Renal pelvis (tissue), 4 donors: ENCODE measurements around the gene BMF. TPM values are rescaled to one million over a fixed set of nuclear protein-coding genes. Genes with fewer than 3 reads are reported as not detected.

Experiments used
- DNase-seq: peaks from one replicate; pipeline ENCODE4 v3.0.0-alpha.2; 2013
- polyA plus RNA-seq, 3 donors: library from polyadenylated mRNA; unstranded; fragments of 120-200 nt; gene quantifications; one replicate each; pipeline ENCODE4 v1.2.1, GENCODE V29; 2013; ENCODE audit not compliant: insufficient read length in 3 of 3

BMF gene
- polyA plus RNA-seq, 3 donors = 41.3 to 49.9 (median 45.7) TPM

DNA sequence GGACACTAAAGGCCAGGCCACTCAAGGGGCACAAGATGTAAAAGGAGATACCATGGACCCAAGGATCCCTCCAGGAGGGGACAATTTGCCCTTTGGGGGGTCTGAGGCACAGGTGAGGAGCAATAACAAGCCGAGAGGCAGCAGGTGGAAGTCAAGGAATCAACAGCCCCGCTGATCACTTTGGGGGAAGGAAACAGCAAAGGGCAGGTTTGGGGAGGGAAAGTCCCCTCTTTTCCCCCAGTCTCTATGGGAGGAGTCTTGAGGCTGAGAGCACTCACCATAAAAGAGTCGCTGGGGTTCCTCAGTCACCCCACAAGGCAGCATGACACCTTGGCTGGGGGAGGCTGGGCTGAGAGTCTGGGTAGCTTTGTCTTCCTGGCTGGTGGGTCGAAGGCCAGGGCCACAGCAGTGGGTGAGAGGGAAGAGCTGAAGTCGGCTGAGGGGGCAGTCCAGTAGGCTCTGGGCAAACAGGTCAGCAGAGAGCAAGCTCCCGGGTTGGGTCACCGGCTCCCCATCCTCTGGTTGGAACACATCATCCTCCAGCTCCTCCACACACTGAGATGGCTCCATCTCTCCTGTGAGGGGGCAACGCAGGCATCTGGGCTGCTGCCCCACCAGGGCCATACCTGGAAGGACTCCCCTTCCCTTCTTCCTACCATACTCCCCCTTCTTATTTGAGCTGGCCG is 3.0 kb downstream of the BMF start:
- DNase-seq = no peak

DNA sequence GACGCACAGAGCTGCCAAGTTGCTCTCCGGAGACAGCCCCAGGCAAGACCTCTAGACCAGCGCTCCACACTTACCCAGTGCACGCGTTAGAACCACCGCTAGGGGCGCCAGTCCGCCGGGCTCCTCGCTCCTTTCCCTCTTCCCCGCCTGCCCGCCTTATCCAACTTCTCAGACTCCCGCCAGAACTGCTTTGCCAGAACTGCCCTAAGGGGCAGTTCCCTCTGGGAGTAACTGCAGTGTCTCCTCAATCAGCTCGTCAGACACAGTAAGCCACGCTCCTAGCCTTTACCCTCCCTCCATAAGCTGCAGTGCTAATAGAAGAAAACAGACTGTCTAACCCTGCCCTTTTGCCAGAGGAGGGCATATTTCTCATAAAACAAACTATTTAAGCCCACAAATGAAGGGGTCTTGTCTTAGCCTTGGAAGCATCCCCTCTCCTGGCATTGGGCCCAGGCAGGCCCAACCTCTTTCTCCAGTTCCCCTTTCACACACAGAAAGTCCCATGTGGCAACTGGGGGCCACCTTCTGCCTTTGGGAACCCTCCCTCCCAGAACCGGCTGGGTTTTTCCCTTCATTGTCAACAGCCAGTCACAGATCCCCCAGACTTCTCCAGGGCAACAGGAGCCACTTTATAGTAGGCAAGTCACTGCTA is 3.7 kb downstream of the BMF start:
- DNase-seq = peak; percentile 88

DNA sequence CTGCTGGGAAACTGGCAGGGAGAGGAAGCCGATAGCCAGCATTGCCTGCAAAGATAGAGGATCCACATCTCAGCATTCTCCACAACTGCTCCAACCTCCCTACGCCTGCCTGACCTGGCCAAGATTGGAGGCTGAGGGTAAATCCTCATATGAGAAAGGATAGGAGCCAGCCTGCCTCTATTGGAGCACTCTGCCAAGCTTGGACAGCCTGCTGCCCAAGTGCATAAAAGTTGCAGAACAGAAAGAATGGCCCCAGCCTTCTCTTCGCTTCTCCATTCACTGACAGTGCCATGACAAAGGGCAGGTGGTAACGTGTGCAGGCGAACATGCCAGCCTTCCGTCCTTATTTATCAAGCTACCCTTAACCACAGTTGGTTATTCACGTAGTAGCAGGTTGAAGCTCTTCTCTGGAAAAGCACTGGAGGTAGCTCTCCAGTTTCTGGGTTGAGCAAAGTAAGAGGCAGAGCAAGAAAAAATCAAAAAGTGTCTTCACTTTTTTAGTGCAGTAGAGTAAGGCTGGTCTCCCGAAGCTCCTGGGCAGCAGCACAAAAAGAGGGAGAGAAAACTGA is 4.3 kb downstream of the BMF start:
- no peak for DNase-seq

DNA sequence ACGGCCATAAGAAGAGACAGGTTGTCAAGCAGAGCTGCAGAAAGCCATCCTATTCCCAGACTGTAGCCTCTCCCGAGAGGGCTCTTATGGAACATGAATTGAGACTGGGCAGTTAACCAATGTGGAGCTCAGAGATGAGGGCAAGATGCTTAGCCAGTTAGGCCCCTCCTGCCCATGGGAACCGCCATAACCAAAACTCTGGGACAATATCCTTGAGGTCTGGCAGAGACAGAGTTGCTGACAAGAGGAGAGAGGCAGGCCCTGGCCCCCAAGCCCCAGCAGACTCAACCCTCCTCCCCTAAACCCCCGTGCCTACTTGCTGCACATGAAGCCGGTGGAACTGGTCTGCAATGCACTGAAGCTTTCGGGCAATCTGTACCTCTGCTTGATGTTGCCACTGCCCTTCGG is 4.8 kb downstream of the BMF start:
- DNase-seq = no peak

DNA sequence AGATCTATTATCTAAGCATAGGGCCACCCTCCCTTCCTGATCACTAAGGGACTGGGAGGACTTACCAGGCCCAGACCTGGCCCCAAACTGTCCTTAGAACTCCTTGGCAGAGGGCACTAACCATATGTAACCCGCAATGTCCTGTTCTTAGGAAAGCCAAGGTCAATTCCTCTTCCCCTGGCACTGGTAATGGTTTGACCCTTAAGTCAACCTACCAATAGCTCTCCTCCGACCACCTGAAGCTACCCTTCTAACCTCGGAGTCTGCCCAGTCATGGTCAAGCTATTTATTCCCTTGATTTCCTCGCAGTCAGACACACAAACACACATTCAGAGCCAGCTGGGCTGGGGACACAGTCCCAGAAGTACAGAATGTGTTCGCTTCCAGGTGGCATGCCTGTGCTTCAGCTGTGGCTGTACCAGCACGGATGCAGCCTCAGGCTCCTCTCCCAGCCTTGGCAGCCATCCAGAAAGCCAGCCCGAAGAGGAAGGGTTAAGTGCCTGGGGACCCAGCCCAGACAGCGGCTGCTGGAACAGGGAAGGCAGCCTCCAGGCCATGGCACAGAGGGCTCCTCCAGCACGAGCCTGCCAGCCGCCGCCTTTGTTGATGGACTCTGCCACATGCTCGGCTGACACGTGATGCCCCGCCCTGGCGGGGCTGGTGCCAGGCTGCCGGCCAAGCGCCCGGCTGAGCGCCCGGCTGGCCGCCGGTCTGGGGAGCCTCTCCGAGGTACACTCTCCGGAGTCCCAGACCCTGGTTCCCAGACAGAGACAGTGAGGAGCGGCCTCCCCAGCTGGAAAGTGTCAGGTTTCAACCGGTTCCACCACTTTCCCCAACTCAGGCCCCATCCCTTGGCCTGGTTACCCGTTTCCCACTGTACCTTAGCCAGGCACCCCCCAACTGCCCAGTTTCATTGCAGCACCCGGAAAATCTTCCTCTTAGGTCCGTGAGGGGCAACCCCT is 5.5 kb downstream of the BMF start:
- DNase-seq = peak; percentile 78

DNA sequence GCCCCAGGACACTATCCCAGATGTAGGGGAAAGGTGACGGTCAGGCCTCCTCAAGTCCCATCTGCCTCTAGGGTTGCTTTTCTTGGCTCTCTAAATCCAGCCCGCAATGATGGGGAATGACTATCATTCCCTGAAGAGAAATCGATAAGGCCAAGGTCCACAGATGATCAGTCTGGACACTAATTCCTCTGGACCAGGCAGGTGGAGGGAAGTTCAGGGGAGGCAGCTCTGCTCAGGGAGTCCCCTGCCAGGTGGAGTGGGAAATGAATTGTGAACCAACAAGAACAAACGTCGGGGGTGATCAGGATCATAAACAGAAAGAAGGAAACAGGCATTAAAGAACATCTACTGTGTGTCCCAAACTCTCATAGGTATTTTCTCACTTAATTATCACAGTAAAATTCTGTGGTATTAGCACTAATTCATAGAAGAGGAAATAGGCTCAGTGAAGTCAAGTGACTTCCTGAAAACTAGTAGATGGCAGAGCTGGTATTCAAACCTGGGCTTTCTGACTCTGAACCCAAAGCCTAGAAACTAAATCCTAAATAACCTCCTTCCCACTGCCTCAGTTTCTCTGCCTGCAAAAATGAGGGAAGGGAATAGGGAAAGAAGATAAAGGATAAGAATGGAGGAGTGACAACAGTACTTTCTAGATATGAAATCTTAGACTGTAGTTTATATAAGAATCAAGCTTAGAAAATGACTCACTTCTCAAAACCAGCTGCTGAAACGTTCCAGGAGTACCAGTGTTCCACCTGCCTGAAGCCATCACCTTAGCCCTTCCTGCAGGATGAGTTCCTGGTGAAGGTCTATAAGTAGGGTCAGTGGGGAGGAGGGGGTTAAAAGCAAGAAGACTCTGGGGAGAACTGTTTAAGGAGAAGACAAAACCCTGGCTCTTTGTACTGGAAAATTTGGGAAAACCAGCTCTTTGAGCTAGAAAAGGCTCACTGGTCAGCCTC is 7.5 kb downstream of the BMF start:
- no peak for DNase-seq

DNA sequence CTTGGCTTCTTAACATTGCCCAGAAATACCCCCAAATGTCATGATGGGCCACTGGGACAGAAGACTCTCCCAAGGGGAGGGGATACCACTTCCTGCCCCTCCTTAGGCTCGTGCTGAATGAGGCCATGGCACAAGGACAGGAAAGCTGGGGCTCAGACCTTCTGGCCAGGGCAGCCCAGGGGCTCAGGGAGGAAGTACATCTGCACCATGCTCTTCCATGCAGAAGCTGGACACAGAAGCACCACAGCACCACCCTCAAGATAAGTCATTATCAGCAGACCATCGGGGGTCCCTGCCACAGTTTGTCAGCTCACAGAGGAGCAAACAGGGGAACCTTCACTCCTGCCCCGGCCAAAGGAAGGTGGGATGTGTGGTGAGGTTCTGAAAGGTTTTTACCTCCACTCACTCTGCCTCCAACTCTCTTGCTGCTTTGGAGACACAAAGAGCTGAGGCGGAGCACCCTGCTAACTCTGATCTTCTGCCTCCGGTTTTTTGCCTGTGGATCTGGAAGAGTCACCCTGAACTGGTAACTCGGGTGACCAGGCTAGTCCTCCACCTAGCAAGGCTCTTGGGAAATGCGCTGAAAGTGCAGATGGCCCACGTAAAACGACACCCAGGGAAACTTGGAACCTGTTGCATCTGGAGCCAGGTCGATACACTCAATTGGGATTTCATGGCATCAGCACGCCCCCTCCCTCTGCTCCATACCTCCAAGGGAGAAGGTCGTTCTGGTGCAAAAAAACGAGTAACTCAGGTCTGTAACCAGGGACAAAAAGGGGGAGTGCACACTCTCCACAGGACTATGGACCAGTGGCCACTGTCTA is 8.3 kb downstream of the BMF start:
- no peak for DNase-seq

DNA sequence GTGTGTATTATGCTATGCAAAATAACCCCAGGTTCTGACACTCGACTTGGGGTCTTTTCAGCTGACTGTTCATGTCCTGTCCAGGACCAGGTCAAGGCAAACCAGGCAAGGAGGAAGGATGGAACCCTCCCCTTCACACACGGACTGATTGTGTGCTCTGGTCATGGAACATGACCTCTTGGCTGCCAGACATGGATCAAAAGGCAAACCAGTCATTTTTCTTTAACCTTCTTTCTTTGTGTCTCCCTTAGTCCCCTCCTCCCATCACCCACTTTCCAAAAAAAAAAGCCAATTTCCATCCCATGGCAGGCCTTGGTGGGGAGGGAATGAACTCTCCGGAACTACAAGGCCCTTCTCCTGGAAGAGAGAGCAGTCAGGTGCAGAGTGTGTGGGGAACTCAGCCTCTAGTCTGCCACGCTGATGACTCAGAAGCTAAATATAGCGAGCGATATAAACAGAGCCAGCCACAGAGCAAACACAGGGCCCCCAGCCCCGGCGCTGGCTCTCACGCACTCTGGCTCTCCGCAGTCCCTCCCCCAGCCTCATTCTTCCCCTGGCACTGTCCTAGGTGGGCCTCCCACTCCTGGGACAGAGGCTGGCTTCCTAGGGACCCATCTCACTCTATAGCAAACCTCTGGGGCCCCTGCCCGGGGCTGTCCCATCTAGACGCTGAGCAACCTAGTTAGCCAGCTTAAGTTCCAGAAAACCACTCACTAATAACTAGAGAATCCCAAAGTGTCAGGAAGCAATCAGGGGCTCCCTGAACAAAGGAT is 10.0 kb downstream of the BMF start:
- DNase-seq = peak; percentile 89

DNA sequence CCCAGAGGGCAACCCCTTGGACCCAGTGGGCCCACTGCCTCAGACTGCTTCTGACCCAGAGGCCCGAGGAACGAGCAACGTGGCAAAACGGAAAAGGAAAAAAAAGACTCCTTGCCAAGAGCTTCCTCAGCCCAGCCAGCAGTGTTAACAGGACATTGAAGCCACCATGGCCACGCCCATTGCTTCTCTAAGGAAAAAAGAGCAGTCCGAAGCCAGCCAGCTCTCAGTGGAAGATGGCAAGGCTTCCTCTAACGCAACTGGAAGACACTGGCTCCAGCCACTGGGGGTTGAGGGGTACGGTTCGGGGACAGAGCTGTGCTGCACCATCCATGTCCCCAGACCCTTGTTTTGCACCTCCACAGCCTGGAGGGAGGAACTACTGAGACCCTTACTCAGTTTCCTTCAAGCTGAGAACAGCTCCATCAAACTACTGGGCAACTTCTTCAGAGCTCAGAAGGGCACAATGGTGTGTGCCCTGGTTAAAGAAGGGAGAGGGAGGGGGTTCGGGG is 10.7 kb downstream of the BMF start:
- DNase-seq = no peak

DNA sequence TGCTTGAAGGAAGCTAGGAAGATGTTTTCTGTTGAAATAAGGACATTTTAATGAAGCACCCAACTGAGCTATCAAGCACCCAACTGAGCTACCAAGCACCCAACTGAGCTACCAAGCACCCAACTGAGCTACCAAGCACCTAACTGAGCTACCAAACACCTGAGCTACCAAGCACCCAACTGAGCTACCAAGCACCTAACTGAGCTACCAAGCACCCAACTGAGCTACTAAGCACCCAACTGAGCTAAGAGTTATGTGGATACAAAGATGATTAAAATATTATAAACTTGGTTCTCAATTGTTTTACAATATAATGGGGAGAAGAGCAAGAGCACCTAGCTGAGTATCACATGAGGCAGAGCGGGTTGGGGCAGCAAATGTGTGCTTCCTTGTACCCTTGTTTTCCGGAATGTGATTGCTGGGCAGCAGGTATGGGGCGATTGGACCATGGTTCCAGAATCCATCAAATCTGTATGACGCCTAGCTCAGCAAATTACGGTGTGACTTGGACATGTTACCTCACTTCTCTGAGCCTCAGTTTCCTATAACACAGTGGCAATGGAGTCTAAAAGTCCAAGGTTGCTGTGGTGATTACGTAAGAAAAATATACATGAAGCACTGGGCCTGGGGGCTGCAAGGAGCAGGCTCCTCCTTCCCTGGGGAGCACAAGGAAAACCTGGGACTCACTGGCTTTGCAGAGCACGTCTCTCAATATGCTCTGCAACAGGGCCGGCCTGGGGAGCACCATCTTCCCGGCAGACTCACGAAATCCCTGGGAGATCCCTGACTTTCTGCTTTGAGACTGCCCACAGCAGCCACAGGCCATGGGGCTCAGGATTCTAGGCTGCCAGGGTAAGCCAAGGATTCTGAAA is 11.3 kb downstream of the BMF start:
- no peak for DNase-seq

DNA sequence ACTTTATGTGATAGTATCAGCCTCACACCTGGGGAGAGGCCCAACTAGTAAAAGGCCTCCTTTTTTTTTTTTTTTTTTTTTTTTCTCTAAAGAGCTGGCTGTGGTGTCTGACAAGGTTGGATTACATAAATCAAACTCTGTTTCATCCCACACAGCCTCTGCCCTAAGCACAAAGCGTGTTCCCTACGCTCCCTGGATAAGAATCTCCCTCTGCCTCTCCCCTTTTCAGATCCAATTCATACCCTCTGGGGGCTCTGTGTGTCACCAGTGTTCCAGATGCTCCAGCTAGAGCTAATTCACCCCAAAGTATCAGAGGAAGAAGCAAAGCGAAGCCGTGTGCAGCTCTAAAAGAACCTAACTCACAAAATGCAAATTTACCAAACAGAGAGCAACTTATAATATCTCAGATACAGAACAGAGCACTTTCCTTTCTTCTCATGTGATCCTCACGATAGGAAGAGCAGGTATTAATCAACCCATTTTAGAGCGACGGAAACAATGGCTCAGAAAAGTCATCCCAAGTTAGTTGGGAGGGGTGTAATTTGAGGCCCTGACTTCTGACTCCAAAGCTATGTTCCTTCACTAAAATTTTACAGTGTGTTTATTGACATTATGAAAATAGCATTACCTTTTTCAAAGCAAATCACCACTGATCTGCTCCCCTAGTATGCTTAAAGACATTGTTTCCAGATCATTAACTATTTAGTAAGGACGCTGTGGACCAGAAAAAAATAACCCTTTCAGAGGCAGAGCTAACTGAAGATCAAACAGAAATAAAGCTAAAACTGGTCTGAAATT is 12.4 kb downstream of the BMF start:
- DNase-seq = no peak

DNA sequence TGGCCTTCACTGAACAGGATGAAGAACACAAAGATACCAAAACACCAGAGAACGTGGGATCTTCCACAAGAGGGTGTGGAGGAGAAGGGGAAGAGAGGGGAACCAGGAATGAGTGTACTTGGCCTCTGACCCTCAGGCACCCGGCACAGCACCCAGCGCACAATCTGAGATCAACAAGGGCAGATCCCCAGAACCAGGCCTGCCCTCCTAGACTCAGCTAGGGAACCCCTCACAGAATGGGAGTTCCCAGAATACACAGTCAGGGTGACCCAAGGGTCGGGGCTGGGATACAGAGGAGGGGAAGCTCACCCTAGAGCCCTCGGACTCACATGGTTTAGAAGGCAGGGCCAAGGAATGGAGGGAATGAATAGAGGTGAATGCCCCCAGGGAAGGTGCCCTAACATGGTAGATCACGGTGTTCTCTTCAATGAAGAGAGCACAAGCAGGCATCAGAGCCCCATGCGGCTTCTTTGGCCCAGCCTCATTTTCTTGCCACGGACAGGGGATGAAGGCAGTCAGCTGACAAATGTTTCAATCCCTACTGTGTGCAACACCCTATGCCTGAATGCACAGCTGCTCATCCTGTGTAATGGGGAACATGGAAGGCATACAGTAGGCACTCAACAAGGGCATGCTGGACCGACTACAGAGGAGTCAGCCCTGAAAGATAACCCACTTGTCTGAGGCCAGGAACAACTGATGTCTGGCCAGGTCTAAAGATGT is 13.1 kb downstream of the BMF start:
- DNase-seq = no peak

DNA sequence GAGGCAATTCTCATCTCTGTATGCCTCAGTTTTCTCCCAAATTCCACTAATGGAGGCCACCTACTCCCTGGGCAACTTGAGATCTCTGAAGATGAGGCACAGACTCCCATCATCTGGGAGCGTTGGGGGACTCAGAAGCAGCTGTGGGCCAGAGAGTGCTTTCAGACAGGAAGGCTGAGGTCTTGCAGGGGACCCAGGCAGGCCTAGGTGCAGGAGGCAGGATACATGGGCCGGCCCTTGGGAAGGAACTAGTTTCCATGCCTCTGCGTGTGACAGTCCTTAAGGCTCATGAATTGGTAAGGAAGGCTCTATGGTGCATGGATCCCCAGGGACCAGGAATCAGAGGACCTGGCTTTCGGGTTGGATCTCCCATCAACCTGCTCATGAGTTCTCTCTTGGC is 14.5 kb downstream of the BMF start:
- DNase-seq = no peak

DNA sequence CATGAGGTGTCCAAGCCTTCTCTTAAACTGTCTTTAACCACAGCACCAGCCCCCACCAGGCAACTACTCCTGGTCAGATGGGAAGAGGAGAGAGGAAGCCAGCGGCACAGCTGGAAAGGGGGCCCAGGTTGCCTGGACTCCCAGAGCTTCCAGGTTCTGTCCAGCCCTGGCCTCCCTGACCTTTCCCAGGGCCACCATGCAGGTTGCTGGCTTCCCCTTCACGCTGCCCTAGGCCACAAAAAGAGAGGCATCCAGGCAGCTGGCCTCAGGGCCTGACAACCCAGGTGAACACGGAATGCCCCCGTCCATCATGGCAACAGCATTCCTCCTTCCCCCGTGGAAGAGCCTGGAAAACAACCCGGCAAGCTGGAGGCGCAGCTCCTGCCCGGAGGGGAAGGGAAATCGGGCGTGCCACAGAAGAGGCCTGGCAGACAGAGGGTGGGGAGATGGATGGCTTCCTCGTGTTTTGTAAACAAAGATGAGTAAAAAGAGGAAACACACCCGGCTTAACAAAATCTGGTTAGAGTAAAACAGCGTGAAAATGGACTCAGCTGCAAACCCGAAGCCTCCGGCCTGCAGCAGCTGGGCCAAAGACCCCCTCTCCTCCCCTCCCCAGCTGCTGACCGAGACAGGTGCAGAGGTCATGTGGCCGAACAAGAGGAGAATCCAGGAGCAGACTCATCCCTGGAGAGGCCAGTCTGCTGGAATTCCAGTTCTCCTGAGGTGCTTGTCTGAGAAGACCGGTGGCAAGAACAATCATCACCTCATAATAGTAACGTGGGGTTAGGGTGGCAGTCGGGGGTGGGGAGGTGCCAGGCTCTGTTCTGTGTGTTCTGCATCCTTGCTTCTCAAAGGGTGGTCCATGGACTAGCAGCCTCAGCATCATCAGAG is 15.5 kb downstream of the BMF start:
- DNase-seq = no peak

DNA sequence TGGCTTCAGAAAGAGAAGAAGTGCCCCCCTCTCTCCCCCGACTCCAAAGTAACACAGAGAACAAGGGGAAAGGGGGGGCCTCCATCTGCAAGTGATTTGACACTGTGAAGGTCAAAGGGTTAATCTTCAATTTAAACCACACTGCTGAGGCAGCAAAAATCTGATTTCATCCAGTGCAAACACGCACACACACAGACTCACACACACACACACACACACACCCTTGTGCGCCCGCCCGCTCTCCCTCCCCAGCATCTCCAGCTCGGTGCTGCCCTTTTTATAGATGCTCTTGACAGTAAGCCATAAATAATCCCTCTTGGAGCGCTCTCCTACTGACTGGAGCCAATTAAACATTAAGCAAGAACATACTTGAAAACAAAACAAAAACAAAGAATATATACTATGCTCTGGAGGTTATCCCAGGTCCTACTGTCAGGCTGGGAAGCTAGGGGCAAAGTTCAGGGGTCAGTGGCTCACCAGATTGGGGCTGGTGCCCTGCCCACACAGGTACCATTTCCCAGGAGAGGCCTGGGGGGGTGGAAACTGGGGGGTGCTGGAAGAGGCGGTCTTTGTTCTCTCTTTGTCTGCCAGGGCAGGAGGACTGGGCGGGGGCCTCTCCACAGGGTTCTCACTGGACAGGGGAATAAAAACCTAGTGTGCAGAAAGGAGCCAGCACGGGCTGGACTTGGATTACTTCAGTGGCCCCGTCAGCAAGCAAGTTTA is 16.3 kb downstream of the BMF start:
- DNase-seq = peak; percentile 92
